Liver (tissue), 9 donors: Measurements from ENCODE around the gene PARP12. TPM values are rescaled to one million over a fixed set of nuclear protein-coding genes. Genes with fewer than 3 reads are reported as not detected.

ENCODE experiments used
- DNase-seq: peaks from one replicate; pipeline ENCODE4 v3.0.0-alpha.2; 2017; ENCODE audit warnings: low spot score
- H3K27ac ChIP-seq, 2 donors: one replicate each; pipeline ENCODE4 v1.7.0; 2013; ENCODE audit warnings: inconsistent platforms in 2 of 2, low read length in 2 of 2, control low read depth in 1 of 2, low read depth in 1 of 2, mild to moderate bottlenecking in 1 of 2
- H3K27me3 ChIP-seq, 4 donors: one replicate each; pipeline versions ENCODE4 v1.6.1 to v1.7.0; 2013; ENCODE audit warnings: low read length in 3 of 4, inconsistent platforms in 1 of 4, mild to moderate bottlenecking in 1 of 4, moderate library complexity in 1 of 4; ENCODE audit not compliant: control insufficient read depth in 4 of 4, insufficient read depth in 4 of 4
- H3K36me3 ChIP-seq, 4 donors: one replicate each; pipeline versions ENCODE4 v1.6.1 to v1.7.0; 2013; ENCODE audit warnings: low read length in 3 of 4, mild to moderate bottlenecking in 3 of 4, low read depth in 1 of 4, moderate library complexity in 1 of 4; ENCODE audit not compliant: control insufficient read depth in 4 of 4, insufficient read depth in 3 of 4
- H3K4me1 ChIP-seq, 4 donors: one replicate each; pipeline versions ENCODE4 v1.6.1 to v1.7.0; 2013; ENCODE audit warnings: low read length in 3 of 4, mild to moderate bottlenecking in 3 of 4, moderate library complexity in 1 of 4; ENCODE audit not compliant: control insufficient read depth in 4 of 4, insufficient read depth in 4 of 4
- H3K4me3 ChIP-seq, 3 donors: one replicate each; pipeline versions ENCODE4 v1.6.1 to v1.7.0; 2013; ENCODE audit warnings: low read length in 3 of 3, control low read depth in 1 of 3, low read depth in 1 of 3, mild to moderate bottlenecking in 1 of 3
- H3K9ac ChIP-seq, 2 donors: one replicate each; pipeline ENCODE4 v1.7.0; 2013; ENCODE audit warnings: low read length in 2 of 2, mild to moderate bottlenecking in 2 of 2, moderate library complexity in 2 of 2, control low read depth in 1 of 2, low read depth in 1 of 2
- H3K9me3 ChIP-seq, 4 donors: one replicate each; pipeline versions ENCODE4 v1.6.1 to v1.7.0; 2013; ENCODE audit warnings: low read length in 3 of 4; ENCODE audit not compliant: control insufficient read depth in 4 of 4
- CTCF ChIP-seq: fragments of 150-350 bp; IDR thresholded peaks from 2 replicates; pipeline ENCODE4 v1.5.1; 2017; ENCODE audit warnings: improper control_type of control experiment, low read depth, low read length; ENCODE audit not compliant: missing input control
- EGR1 ChIP-seq, 2 donors: IDR thresholded peaks; 2 replicates each; pipeline ENCODE4 v1.6.1; 2016 to 2018; ENCODE audit warnings: antibody characterized with exemption in 2 of 2, low read depth in 2 of 2
- FOXA1 ChIP-seq: IDR thresholded peaks from 2 replicates; pipeline ENCODE4 v1.6.1; 2016; ENCODE audit warnings: antibody characterized with exemption
- GABPA ChIP-seq, 2 donors: IDR thresholded peaks in 1 of 2; conservative IDR thresholded peaks in 1 of 2; 2 replicates each; pipeline ENCODE4 v1.6.1; 2016; ENCODE audit warnings: antibody characterized with exemption in 2 of 2, mild to moderate bottlenecking in 1 of 2, moderate library complexity in 1 of 2
- HNF4A ChIP-seq, 2 donors: conservative IDR thresholded peaks; 2 replicates each; pipeline ENCODE4 v1.6.1; 2016; ENCODE audit warnings: antibody characterized with exemption in 2 of 2, mild to moderate bottlenecking in 2 of 2
- HNF4G ChIP-seq: IDR thresholded peaks from 2 replicates; pipeline ENCODE4 v1.6.1; 2016; ENCODE audit warnings: antibody characterized with exemption
- JUND ChIP-seq, 2 donors: IDR thresholded peaks; 2 replicates each; pipeline ENCODE4 v1.6.1; 2016; ENCODE audit warnings: antibody characterized with exemption in 2 of 2
- NR2F2 ChIP-seq: IDR thresholded peaks from 2 replicates; pipeline ENCODE4 v1.6.1; 2016; ENCODE audit warnings: antibody characterized with exemption
- RAD21 ChIP-seq, 2 donors: IDR thresholded peaks; 2 replicates each; pipeline ENCODE4 v1.6.1; 2016; ENCODE audit warnings: antibody characterized with exemption in 2 of 2, mild to moderate bottlenecking in 2 of 2
- REST ChIP-seq: IDR thresholded peaks from 2 replicates; pipeline ENCODE4 v1.6.1; 2016; ENCODE audit warnings: antibody characterized with exemption, mild to moderate bottlenecking
- RXRA ChIP-seq, 2 donors: IDR thresholded peaks; 2 replicates each; pipeline ENCODE4 v1.6.1; 2017 to 2018; ENCODE audit warnings: antibody characterized with exemption in 2 of 2, mild to moderate bottlenecking in 1 of 2
- SP1 ChIP-seq: IDR thresholded peaks from 2 replicates; pipeline ENCODE4 v1.6.1; 2018; ENCODE audit warnings: antibody characterized with exemption, mild to moderate bottlenecking
- TAF1 ChIP-seq: conservative IDR thresholded peaks from 2 replicates; pipeline ENCODE4 v1.6.1; 2016; ENCODE audit warnings: antibody characterized with exemption, mild to moderate bottlenecking
- YY1 ChIP-seq: IDR thresholded peaks from 2 replicates; pipeline ENCODE4 v1.6.1; 2016; ENCODE audit warnings: antibody characterized with exemption, mild to moderate bottlenecking
- ZBTB33 ChIP-seq: IDR thresholded peaks from 2 replicates; pipeline ENCODE4 v1.6.1; 2016; ENCODE audit warnings: antibody characterized with exemption
- WGBS: extraction: QIAGEN DNeasy Blood & Tissue Kit; methylation state at CpG from one replicate; pipeline ENCODE4 v1.1.7; 2013; 5-methylcytosine and 5-hydroxymethylcytosine counted together
- polyA plus RNA-seq, 2 donors: library from polyadenylated mRNA; stranded (reverse) in 1 of 2; unstranded in 1 of 2; fragments of 200-250 nt in 1 of 2; fragments of >200 nt in 1 of 2; fragmentation: Nextera tagmentation in 1 of 2; extraction: Ambion mirVana in 1 of 2; gene quantifications; one replicate each; pipeline versions ENCODE4 v1.2.1 to v1.2.3, GENCODE V29; 2013 to 2015
- total RNA-seq, 2 donors: library from RNA; depleted of rRNA; stranded (reverse); fragments of >200 nt; gene quantifications; one replicate each; pipeline ENCODE4 v1.2.3, GENCODE V29; 2014
- TF ChIP-seq, protein P1 (sequence below): IDR thresholded peaks from 2 replicates; pipeline ENCODE4 v1.6.1; 2016; ENCODE audit warnings: antibody characterized with exemption
- donor health status: healthy.
- donor health status: healthy.
- donor health status: healthy.
- donor health status: healthy.
- donor health status: healthy.

Gene PARP12
- total and polyA plus RNA-seq, 4 donors: 13.3 to 32.7 (median 19.8) TPM

GRCh38 chr7:140019172-140019571 is 43.6 kb downstream of the PARP12 start (continued):
- no peak for TF ChIP-seq CTCF
- TF ChIP-seq SP1: no peak
- TF ChIP-seq HNF4G: no peak
- TF ChIP-seq FOXA1: no peak
- no peak for TF ChIP-seq JUND (IDR thresholded peaks at IDR 0.05)
- TF ChIP-seq TAF1: no peak
- TF ChIP-seq, protein P1, sequence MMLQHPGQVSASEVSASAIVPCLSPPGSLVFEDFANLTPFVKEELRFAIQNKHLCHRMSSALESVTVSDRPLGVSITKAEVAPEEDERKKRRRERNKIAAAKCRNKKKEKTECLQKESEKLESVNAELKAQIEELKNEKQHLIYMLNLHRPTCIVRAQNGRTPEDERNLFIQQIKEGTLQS: no peak
- TF ChIP-seq RAD21 (IDR thresholded peaks at IDR 0.05): no peak

DNA sequence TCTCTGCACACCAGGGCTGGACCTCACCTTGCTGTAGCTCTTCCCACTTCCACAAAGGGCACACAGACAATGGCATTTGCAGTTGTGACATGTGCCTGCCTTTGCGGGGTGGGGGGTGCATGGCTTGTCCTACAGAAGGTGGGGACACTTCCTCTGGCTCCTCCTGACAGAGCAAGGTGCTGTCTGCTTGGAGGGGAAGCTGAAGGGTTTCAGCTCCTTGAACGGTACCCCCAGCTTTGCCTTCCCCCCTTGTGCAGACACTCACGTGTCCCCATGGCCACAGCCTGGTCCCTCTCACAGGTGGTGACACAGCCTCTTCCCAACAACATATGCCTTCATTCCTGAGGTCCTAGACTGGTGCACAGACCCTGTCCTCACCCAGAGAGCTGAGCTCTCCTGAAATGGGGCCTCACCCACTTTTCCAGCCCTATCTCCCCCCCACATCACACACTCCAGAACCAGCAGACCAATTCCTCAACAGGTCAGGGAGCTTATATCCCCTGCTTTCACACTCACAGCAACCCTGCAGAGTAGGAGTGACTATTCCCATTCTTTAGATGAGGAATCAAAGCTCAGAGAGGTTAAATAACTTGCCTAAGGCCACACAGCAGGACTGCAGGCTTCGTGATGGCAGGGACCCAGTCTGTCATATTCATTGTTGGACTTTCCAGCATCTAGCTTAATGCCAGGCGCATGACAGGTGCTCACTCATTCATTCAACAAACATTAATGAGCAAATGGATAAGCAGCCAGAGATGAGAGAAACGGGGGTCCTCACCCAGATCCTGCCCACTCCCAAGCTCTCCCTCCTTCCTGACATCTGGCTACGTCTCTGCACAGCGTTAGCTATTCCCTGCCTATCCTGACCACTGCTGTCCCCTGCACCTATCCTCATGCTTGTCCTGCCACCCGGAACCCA is 44.4 kb downstream of the PARP12 start:
- H3K4me1 ChIP-seq: peaks cover 0 to 7% (median 5%) of the 10 kb centered on the region in 4 donors
- no peak overlapping the region for H3K9ac ChIP-seq
- H3K27me3 ChIP-seq: no peaks in the 10 kb centered on the region
- no peak overlapping the region for H3K27ac ChIP-seq
- no peak overlapping the region for H3K4me3 ChIP-seq
- DNase-seq: no peak
- no peaks in the 10 kb centered on the region for H3K36me3 ChIP-seq
- no peak for TF ChIP-seq HNF4G
- TF ChIP-seq GABPA (IDR thresholded peaks at IDR 0.05 in 1 of 2, conservative IDR thresholded peaks at IDR 0.05 in 1 of 2): no peak
- no peak for TF ChIP-seq RAD21 (IDR thresholded peaks at IDR 0.05)
- TF ChIP-seq ZBTB33: no peak
- no peak for TF ChIP-seq JUND (IDR thresholded peaks at IDR 0.05)
- no peak for TF ChIP-seq REST
- TF ChIP-seq EGR1 (IDR thresholded peaks at IDR 0.05; ENCODE audit: low read depth in 2 of 2): no peak
- TF ChIP-seq HNF4A (conservative IDR thresholded peaks at IDR 0.05): no peak
- TF ChIP-seq, protein P1: no peak
- no peak for TF ChIP-seq NR2F2
- no peak for TF ChIP-seq CTCF
- no peak for TF ChIP-seq TAF1
- TF ChIP-seq YY1: no peak
- TF ChIP-seq SP1: no peak
- TF ChIP-seq RXRA (IDR thresholded peaks at IDR 0.05): no peak
- no peaks in the 10 kb centered on the region for H3K9me3 ChIP-seq
- WGBS: 92% methylated on average over 9 of the region's 9 CpGs
